ENCODE measurements around the gene THAP9. TPM values are rescaled to one million over a fixed set of nuclear protein-coding genes. Genes with fewer than 3 reads are reported as not detected.
"Not testable (repeated sequence)": the region's sequence is repeated elsewhere in the genome, so short reads cannot be mapped to it uniquely, and the experiment has no call there.

The THAP9 gene
- polyA plus RNA-seq, 1 donor = 8.2 TPM

DNA sequence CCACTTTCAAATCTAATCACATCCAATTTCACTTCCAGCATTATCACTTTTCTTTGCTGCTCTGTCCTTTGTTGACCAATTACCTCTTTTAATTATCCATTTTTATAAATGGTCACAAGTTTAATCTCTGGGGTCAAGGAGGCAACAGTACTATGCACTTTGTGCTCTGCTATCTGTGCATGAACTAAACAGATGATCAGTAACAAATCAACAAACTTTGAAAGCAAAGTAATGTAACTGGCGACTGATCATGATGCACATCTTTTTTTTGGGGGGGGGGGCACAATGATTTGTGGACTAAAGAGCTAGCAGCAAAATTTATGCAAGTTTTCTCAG, 8.1 kb upstream of the THAP9 start:
- no peak for DNase-seq (ENCODE audit: low read depth)

DNA sequence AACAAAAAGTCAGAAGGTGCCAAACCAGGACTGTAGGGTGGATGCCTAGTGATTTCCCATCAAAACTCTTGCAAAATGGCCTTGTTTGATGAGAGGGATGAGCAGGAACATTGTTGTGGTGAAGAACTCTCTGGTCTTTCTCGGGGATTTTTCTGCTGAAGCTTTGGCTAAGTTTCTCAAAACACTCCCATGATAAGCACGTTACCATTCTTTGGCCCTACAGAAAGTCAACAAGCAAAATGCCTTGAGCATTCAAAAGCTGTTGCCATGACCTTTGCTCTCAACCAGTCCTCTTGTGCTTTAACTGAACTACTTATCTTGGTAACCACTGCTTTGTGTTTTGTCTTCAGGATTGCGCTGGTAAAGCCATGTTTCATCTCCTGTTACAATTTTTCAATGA, 6.6 kb upstream of the THAP9 start:
- no peak for DNase-seq (ENCODE audit: low read depth)

DNA sequence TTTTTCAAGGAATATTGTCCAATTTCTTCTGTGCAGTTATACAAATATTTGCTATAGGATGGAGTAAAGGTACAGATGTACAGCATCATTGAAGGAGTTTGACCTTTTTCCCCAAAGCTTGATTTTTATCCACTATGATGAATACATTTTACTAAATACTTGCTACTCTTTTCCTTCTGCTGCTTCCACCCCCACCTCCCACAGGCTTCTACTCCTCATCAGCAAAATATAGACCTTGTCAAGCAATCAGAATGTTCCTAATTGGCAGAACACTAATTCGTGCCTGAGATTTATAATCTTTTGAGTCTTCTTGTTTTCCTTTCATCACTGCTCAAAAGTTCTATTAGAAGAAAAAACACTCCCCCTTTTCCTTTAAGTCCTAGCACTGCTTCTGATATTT, 3.8 kb upstream of the THAP9 start:
- no peak for DNase-seq (ENCODE audit: low read depth)

DNA sequence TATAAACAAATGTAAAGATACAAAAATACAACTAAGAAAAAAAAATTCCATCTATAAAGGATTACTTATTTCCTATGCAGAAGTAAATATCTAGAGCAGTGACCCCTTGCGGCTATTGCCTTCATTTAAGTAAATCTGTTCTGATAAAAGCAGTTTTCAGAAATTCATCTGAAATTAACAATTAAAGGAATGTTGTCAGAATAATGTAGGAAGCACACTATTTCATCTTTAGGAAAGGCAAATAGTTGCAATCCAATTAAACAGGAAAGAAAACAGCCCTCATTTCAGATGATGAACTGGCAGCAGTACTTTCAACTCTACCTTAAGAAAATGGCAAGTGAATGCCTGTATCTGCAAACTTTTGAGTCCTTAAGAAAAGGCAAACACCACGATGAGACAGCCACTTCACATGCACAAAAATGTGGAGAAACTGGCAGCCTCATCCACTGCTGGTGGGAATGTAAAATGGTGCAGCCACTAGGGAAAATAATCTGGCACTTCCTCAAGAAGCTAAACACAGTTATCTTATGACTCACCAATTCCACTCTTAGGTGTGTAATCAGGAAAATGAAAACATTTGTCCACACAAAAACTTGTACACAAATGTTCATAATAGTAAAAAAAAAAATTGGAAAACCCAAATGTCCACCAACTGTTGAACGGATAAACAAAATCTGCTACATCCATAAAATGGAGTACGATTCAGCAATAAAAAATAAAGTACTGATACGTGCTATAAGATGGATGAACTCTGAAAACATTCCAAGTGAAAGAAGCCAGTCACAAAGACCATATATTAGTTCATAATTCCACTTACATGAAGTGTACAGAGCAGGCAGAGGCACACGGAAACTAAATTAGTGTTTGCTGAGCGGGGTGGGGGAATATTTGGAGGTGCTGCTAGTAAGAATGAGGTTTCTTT, 2.0 kb upstream of the THAP9 start:
- DNase-seq (ENCODE audit: low read depth) = no peak

DNA sequence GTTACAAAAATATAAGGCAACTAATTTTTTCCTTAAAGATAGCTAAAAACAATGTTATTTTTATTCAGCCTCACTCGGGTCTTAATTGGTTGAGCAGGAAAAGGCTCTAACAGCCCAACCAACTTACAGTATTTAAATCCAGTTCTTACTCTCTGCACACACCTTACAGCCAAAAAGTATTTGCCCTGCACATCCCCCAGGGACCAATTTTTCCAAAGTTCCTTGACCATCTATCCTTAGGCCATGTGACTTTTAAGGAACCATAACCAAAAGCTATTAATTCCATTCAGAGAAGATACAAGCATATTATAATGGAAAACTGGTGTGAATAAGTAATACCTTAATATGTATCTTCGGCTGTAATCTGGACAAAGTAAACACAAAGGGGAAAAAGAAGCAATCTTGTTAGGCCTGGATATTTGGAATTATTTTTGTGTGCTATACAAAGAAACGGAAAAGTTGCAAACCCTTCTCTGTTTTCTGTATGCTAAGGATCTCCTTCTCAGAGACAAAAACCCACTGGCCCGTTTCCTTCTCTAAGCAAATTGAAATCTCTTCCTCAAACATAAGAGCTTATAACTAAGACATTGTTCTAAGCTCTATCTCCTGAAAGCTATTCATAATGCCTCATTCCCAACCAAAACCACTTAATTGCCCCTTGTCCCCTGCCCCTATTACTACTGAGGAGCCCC, 1.0 kb upstream of the THAP9 start:
- DNase-seq (ENCODE audit: low read depth) = no peak

DNA sequence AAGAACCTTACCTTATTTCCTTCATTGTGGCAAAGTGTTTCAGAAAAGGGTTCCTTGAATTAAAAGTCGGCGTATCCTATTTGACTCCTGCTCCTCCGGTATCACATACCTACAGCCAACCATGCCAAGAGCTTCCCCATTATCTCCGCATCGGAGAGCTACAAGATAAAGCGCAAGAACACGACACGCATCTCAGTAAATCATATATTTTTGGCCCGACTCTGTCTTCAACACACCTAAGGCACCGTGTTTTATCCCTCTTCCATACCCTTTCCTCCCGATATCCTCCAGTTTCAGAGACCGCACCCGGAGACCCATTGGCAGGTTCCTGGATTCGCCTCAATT, 497 bp upstream of the THAP9 start:
- no peak for DNase-seq (ENCODE audit: low read depth)

DNA sequence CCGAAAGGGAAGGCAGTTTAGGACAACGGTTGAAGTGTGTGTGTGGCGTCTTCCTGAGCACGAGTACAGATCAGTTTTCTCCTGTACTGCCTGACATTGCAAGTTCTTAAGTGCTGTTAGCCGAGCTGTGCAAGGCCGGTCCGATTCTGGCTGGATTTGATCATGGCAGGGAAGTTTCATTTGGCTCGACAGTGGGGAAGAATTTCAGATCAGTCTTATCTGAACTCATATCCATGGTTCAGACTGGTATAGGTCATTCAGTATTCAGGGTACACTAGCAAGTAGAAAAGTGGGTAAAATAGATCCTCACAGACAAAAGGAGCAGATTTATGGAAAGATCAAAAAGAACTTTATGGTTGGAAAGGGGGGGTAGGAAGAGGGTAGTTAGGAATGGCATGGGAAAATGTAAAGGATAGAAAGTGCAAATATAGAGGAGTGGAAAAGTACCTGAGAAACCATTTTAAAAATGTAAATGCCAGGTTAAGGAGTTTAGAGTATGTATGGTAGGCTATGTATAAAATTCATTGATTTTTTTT, 716 bp downstream of the THAP9 start:
- DNase-seq (ENCODE audit: low read depth) = no peak

DNA sequence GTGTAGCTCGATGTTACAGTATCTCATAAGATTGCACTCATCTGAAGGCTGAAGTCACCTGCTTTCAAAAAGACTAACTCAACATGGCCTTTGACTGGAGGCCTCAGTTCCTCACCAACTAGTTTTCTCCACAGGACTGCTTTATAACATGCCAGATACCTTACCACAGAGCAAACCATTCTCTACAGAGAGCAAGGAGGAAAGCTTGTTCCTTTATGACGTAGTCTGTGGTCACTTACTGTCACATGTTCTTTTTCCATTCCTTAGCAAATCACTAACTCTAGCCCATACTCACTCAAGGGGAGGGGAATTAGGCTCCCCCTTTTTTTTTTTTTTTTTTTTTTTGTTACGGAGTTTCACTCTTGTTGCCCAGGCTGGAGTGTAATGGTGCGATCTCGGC, 3.2 kb downstream of the THAP9 start:
- DNase-seq (ENCODE audit: low read depth) = no peak

DNA sequence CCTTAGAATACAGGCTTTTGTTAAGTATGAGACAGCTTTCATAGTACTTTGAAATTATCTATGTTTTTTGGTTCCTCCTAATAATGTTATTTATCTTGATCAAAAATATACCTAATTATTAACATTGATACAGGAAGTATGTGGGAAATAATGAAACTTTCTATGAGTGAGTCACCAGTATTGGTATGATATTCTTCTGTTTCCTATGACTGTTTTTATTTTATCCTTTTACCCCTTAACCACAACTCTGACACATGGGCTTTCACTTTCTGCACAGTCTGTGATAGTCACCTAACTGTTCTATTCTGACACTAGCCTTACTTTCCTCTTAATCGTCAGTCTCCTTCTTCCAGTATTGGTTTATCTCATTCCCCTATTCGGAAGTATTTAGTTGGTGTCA, 4.7 kb downstream of the THAP9 start:
- DNase-seq (ENCODE audit: low read depth) = no peak

DNA sequence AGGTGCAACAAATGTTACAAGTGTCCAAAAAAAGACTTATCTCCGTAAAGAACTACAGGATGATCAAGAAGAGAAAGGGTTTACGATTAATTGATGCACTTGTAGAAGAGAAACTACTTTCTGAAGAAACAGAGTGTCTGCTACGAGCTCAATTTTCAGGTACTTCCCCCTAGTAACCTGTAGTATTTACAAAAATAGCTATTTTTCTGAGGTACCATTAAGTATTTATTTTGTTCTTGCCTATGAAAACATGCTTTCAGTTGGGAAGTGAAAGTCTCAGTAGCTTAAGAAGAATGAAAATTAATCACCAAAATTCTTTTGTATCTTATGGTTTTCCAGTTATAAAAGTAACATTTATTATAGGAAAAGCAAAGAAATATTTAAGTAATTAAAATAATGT, 5.9 kb downstream of the THAP9 start:
- no peak for DNase-seq (ENCODE audit: low read depth)

DNA sequence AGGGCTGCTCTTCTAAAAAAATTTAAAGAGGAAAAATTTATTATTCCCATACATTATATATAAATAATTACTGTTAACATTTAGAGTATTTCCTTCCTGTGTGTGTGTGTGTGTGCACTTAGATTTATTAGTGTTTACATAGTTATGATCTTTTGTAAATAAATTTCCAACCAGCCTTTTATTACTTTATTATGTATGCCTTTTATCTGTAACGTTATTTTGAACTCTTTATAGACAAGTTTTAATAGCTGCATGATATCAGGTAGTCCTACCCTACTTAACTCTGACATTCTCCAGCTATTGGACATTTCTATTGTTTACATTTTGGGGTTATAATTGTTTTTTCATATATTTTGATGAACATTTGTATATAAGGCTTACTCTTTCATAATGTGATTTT, 8.8 kb downstream of the THAP9 start:
- no peak for DNase-seq (ENCODE audit: low read depth)

DNA sequence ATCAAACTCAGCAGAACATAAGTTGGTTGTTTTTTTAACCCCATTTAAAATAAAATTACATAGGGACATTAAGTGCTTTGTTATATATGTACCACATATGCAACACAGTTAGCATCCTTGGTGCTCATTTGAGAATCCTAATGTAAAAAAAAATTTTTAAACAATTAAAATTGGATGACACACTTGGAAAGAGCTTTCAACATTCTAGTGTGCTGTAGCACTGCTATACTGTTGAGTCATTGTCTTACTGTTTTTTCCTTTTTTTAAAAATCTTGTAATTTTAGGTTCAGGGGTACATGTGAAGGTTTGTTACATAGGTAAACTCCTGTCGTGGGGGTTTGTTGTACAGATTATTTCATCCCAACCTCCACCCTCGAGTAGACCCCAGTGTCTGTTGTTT, 12.8 kb downstream of the THAP9 start:
- DNase-seq (ENCODE audit: low read depth) = no peak

DNA sequence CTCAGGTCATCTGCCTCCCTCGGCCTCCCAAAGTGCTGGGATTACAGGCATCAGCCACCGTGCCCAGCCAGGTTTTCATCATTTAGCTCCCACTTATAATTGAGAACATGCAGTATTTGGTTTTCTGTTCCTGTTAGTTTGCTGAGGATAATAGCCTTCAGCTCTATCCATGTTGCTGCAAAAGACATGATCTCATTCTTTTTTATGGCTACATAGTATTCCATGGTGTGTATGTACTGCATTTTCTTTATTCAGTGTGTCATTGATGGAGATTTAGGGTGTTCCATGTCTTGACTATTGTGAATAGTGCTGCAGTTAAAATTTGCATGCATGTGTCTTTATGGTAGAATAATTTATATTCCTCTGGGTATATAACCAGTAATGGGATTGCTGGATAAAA, 13.4 kb downstream of the THAP9 start:
- DNase-seq (ENCODE audit: low read depth) = not testable (repeated sequence)

DNA sequence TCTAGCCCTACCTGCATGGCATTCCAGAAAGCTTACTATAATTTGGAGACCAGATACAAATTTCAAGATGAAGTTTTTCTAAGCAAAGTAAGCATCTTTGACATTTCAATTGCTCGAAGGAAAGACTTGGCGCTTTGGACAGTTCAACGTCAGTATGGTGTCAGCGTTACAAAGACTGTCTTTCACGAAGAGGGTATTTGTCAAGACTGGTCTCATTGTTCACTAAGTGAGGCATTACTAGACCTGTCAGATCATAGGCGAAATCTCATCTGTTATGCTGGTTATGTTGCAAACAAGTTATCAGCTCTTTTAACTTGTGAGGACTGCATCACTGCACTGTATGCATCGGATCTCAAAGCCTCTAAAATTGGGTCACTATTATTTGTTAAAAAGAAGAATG, 17.6 kb downstream of the THAP9 start:
- DNase-seq (ENCODE audit: low read depth) = no peak

DNA sequence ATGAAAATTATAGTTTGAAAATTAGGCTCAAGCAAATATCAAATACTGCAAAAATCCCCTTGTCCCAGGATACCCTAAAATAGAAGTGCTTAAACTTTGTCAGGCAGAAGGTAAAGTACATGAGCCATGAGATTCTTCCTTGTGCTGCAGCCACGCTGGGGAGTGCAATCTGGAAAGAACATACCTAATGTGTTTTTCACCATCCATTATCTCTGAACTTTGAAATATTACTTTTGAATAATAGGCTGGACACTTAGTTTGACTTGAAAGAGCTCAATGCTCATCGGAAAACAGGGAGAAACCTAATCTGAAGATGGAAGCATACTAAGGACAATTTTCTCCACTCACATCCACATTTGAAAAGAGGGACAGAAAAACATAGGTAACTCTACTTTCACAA, 18.9 kb downstream of the THAP9 start:
- DNase-seq (ENCODE audit: low read depth) = no peak

DNA sequence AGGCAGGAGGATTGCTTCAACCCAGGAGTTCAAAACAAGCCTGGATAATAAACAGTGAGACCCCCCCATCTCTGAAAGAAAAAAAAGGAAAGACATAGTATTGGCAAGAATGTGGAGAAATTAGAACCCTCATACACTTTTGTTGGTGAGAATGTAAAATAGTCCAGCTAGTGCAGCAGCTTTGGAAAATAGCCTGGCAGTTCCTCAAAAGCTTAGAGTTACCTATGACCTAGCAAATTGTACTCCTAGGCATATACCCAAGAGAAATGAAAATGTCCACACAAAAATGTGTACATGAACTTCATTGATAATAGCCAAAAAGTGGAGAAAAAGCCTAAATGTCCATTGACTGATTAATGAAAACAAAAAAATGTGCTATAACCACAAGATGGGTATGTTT, 21.3 kb downstream of the THAP9 start:
- DNase-seq (ENCODE audit: low read depth) = no peak

DNA sequence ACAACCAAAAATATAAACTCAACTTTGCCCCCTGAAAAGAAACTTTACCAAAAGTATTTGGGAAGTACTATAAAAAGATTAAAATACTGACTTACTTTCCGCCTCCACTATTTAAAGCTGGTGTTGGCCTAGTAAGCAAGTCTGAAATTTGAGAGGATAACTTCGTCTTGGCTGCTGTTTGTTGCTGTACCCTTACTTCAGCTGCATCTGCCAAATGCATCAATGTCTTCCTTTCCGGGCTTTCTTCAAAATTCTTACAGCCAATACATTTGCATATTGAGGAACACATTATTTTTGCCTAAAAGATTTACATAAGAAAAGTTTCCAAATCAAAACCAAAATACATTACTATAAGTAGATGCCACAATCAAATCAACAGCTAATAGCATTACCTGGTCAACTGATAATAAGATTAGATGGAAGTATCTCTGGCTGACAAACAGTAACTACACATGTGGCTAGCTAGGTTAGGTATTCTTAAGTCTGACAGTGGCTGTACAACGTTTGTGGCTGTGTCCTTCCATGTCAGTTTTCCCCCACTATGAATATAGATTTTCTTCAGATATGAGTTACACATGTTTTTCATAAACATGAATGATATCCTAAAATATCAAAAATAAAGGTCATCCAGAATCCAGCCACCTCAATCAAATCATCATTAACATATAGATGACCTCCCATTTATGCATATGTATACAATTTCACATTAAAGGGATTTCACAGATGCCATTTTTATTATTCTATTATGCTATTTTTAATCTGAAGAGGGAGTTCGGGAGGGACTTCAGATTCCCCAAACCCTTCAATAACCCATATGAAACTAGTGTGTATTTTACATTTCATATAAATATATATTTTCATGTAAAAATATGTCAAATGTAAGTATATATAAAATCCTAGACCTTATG, 30.6 kb downstream of the THAP9 start:
- no peak for DNase-seq (ENCODE audit: low read depth)

DNA sequence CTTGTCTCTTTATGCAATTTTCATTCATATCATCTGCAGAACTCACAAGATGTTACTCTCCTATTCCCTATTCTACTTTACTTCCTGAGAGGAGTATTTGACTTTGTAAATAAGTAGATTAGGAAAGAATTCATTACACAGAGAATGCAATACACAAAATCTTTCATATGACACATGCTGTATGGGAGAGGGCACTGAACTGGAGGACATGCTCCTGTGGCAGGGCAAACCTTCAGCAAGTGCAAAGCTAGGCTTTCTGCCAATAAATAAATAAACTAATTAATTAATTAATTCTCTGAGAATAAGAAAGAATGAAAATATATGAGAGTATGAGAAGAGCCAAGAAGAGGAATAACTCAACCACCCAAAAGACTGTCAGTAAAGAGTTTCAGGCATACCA, 33.9 kb downstream of the THAP9 start:
- no peak for DNase-seq (ENCODE audit: low read depth)

DNA sequence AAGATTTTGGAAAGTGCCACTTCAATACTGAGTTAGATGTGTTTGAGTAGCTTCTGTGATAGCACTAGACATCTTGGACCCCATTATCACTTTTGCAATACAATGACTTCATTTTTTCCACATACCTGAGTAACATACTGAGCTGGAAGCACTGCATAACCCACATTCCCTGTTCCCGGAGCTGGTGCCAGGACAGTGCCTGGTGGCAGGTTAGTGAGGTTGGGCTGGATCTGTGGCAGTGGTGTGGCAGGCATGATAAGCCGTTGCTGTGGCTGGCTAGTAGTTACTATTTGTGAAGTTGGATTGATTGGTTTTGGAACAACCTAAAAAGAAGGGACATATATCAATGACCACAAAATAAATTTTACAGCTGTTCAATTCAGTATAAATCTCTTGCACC, 38.9 kb downstream of the THAP9 start:
- no peak for DNase-seq (ENCODE audit: low read depth)

DNA sequence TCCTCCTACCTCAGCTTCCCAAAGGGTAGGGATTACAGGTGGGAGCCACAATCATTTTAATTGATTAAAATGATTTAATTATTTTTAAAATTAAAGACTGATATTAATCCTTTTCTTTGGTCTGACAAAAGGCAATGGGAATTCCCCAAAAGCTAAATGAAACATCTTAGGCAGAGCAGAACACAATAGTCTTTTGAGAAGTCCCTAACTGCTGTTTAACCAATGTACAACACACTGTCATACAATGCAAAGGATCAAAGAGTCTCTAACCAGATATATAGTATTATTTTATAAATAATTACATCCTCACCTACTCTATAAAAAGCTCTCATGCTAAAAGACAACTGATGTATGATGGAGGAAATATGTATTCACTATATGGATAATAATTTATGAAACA, 47.0 kb downstream of the THAP9 start:
- DNase-seq (ENCODE audit: low read depth) = no peak

DNA sequence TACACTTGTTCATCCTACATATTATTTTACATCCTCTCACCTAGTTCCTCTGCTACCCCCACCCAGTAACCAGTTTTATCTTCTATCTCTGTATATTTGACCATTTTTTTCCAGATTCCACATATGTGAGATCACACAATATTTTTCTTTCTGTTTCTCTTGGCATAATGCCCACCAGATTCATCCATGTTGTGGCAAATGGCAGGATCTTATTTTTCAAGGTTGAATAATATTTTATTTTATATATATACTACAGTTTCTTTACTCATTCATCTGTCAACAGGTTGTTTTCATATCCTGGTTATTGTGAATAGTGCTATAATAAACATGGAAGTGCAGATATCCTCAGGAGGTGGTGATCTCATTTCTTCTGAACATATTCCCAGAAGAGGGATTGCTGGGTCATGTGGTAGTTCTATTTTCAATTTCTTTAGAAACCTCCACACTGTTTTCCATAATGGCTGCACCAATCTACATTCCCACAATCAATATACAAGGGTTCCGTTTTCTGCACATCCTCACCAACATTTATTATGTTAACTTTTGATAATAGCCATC, 48.2 kb downstream of the THAP9 start:
- no peak for DNase-seq (ENCODE audit: low read depth)

DNA sequence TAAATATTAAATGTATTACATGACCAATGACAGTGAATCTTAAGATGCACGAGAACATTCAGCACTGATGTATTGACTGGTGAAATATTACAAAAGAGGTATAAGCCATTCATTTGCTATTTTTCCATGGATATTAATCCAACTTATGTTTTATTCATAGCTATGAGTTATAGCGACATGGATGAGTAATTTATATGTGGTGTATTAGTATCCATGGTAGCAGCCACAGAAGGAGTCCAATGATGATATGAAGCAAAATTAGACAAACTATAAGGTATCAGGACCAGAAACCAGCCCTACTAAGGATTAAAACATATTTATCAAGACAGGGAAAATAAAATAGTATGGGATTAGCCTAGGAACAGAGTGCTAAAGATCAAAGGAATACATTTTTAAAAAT, 50.7 kb downstream of the THAP9 start:
- no peak for DNase-seq (ENCODE audit: low read depth)

Measured in forelimb muscle (tissue), 1 donor.